Hepatocyte (in vitro differentiated cells): ENCODE data around the gene NOP10.

Source experiments
- EZH2 ChIP-seq: fragments of 200-600 bp; sonication (generic); IDR thresholded peaks from 2 replicates; pipeline ENCODE4 v1.6.1; 2016; ENCODE audit warnings: antibody characterized with exemption, mild to moderate bottlenecking, borderline replicate concordance
- EZH2phosphoT487 ChIP-seq: fragments of 200-600 bp; sonication (generic); IDR thresholded peaks from one replicate; pipeline ENCODE4 v1.6.1; 2018; ENCODE audit warnings: antibody characterized with exemption, mild to moderate bottlenecking, low read depth, moderate library complexity; ENCODE audit not compliant: unreplicated experiment, severe bottlenecking
- TF ChIP-seq, protein P1 (sequence below): fragments of 200-600 bp; sonication (generic); IDR thresholded peaks from 2 replicates; pipeline ENCODE4 v1.5.1; 2016; ENCODE audit warnings: antibody characterized with exemption, mild to moderate bottlenecking; ENCODE audit not compliant: poor library complexity

DNA sequence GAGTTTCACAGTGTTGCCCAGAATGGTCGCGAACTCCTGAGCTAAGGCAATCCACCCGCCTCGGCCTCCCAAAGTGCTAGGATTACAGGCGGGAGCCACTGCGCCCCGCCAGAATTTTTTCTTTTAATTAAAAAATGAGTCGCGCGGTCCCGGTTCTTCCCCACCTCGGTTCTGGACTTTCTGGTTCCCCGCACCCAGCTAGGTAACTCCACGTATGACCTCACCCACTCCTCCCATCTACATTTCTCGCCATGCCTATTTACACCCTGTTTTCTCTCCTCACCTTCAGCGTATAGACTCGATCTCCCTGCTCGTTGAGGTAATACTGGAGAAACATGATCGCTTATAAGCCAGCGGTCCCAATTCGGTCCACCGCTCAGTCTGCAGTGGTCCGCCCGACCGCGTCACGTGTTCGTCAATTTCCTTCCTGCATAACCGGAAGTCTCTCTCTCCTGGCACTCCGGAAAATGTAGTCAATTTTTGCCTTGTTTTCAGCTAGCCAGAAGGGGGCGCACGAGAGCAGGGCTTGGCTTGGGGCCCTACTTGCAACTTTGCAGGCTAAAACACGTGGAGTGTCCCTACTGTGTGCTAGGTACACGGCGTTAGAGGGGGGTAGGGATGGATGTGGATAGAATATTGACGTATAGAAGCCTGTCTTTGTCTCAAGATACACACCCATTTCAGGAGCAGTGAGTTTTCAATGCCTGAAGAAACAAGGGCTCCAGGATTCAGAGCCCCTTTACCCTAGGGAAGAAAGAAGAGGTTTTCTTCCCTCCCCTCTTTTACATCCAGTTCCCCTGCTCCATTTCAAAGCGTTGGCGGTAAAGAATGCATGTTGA, at the start of gene NOP10, which contains the start of gene NUTM1:
- TF ChIP-seq, protein P1, sequence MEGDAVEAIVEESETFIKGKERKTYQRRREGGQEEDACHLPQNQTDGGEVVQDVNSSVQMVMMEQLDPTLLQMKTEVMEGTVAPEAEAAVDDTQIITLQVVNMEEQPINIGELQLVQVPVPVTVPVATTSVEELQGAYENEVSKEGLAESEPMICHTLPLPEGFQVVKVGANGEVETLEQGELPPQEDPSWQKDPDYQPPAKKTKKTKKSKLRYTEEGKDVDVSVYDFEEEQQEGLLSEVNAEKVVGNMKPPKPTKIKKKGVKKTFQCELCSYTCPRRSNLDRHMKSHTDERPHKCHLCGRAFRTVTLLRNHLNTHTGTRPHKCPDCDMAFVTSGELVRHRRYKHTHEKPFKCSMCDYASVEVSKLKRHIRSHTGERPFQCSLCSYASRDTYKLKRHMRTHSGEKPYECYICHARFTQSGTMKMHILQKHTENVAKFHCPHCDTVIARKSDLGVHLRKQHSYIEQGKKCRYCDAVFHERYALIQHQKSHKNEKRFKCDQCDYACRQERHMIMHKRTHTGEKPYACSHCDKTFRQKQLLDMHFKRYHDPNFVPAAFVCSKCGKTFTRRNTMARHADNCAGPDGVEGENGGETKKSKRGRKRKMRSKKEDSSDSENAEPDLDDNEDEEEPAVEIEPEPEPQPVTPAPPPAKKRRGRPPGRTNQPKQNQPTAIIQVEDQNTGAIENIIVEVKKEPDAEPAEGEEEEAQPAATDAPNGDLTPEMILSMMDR: peak; percentile 97
- TF ChIP-seq EZH2phosphoT487: no peak
- no peak for TF ChIP-seq EZH2
